ENCODE results near the gene ZNF423.

The ZNF423 gene

DNA sequence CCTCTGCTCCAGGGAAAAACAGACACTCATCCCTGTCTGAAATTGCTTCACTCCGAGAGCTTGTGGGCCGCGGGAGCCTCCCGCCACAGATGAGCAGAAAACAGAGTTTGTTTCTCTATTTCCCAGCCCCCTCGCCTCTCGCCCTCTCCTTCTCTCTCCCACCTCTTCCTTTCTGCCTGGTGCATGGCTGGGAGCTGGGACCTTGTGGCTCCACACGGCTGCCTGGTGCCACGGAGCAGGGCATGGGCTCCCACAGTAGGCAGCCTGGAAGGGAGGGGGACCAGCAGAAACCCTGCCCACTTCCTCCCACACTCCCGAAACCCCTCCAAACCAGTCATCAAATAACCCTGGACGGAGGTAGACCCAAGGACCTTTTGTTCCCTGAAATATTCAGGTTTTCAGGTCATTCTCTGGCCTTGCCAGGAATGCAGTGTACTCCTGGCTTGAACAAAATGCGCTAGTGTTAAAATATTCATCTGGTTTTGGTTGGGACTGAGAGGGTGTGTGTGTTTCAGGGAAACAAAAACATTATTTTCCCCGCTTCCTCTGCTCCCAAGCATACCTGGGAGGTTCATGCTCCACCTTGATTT is 277.4 kb downstream of the ZNF423 start:
- Histone ChIP-seq H3K27ac (ENCODE audit: low read length) (no peak overlapping the region), H3K36me3 (replicated peaks; ENCODE audit: insufficient read depth, low read length) (no peaks in the 10 kb centered on the region), H3K4me2 (ENCODE audit: low read depth, low read length) (no peak overlapping the region), H3K79me2 (ENCODE audit: low read length) (no peaks in the 10 kb centered on the region), H3K4me1 (ENCODE audit: low read length) (peaks cover 19% of the 10 kb centered on the region), H4K20me1 (ENCODE audit: insufficient read depth, low read length) (no peaks in the 10 kb centered on the region), H3K27me3 (replicated peaks; ENCODE audit: insufficient read depth, low read length) (no peaks in the 10 kb centered on the region), H2AFZ (ENCODE audit: low read length) (no peak overlapping the region), H3K9ac (ENCODE audit: low read length) (no peak overlapping the region), H3K4me3 (ENCODE audit: low read length) (no peak overlapping the region), H3K9me3 (replicated peaks; ENCODE audit: insufficient read depth, low read length) (no peaks in the 10 kb centered on the region), H3F3A (ENCODE audit: insufficient read depth, low read length) (no peaks in the 10 kb centered on the region), H3K9me2 (replicated peaks; ENCODE audit: insufficient read depth, low read length) (no peaks in the 10 kb centered on the region)
- TF ChIP-seq EZH2phosphoT487 (IDR thresholded peaks at IDR 0.05; ENCODE audit: low read length) (no peak), EZH2 (optimal IDR thresholded peaks at IDR 0.05; ENCODE audit: low read depth, low read length) (no peak)
- TF ChIP-seq, protein P1, sequence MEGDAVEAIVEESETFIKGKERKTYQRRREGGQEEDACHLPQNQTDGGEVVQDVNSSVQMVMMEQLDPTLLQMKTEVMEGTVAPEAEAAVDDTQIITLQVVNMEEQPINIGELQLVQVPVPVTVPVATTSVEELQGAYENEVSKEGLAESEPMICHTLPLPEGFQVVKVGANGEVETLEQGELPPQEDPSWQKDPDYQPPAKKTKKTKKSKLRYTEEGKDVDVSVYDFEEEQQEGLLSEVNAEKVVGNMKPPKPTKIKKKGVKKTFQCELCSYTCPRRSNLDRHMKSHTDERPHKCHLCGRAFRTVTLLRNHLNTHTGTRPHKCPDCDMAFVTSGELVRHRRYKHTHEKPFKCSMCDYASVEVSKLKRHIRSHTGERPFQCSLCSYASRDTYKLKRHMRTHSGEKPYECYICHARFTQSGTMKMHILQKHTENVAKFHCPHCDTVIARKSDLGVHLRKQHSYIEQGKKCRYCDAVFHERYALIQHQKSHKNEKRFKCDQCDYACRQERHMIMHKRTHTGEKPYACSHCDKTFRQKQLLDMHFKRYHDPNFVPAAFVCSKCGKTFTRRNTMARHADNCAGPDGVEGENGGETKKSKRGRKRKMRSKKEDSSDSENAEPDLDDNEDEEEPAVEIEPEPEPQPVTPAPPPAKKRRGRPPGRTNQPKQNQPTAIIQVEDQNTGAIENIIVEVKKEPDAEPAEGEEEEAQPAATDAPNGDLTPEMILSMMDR (IDR thresholded peaks at IDR 0.05; ENCODE audit: low read length) = no peak
- no peak for DNase-seq

DNA sequence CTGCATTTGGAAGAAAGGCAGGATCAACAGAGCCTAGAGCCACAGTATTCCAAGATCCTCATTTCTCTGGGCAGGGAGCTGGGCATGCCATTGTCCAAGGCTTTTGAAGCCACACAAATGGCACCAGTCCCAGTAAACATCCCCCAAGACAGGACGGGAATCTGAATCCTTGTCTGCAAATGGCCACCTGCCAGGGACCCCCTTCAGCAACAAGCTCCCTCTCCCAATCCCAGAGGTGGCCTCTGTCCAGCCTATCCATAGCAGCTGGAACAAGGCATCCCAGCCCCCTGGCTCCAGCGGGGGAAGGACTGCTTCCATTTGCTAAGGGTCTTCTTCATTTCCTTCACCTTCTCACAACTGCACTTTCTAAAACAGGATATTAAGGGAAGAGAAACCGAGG is 277.9 kb downstream of the ZNF423 start:
- H3K36me3 ChIP-seq (replicated peaks; ENCODE audit: insufficient read depth, low read length) = no peaks in the 10 kb centered on the region
- no peaks in the 10 kb centered on the region for H3K27me3 ChIP-seq (replicated peaks; ENCODE audit: insufficient read depth, low read length)
- no peak for DNase-seq
- H3K4me2 ChIP-seq (ENCODE audit: low read depth, low read length) = no peak overlapping the region
- no peak overlapping the region for H2AFZ ChIP-seq (ENCODE audit: low read length)
- H3K9ac ChIP-seq (ENCODE audit: low read length) = no peak overlapping the region
- TF ChIP-seq EZH2phosphoT487 (IDR thresholded peaks at IDR 0.05; ENCODE audit: low read length) = no peak
- TF ChIP-seq, protein P1 (IDR thresholded peaks at IDR 0.05; ENCODE audit: low read length) = no peak
- TF ChIP-seq EZH2 (optimal IDR thresholded peaks at IDR 0.05; ENCODE audit: low read depth, low read length) = no peak
- no peaks in the 10 kb centered on the region for H3K9me3 ChIP-seq (replicated peaks; ENCODE audit: insufficient read depth, low read length)
- H3K4me3 ChIP-seq (ENCODE audit: low read length) = no peak overlapping the region
- no peaks in the 10 kb centered on the region for H4K20me1 ChIP-seq (ENCODE audit: insufficient read depth, low read length)
- no peaks in the 10 kb centered on the region for H3F3A ChIP-seq (ENCODE audit: insufficient read depth, low read length)
- peaks cover 19% of the 10 kb centered on the region for H3K4me1 ChIP-seq (ENCODE audit: low read length)
- H3K27ac ChIP-seq (ENCODE audit: low read length) = no peak overlapping the region
- H3K79me2 ChIP-seq (ENCODE audit: low read length) = no peaks in the 10 kb centered on the region
- H3K9me2 ChIP-seq (replicated peaks; ENCODE audit: insufficient read depth, low read length) = no peaks in the 10 kb centered on the region

DNA sequence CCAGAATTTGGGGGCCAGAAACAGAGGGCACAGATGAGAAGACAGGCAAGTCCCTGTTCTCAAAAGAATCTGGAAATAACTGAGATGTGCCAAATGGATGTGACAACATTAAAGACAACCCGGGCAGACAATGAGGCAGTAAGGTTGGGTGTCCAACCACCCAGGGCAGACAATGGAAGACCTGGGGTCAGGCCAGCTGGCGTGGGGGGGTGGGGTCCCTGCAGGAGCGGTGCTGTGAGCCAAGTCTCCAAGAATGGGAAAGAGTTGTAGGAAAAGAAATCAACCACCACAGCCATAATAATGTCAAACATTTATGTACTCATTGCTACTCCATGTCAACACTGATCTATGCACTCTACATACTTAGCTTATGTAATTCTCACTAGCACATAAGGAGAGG is 279.0 kb downstream of the ZNF423 start:
- no peaks in the 10 kb centered on the region for H3K36me3 ChIP-seq (replicated peaks; ENCODE audit: insufficient read depth, low read length)
- DNase-seq = no peak
- peaks cover 19% of the 10 kb centered on the region for H3K4me1 ChIP-seq (ENCODE audit: low read length)
- no peaks in the 10 kb centered on the region for H3K9me3 ChIP-seq (replicated peaks; ENCODE audit: insufficient read depth, low read length)
- H3K4me3 ChIP-seq (ENCODE audit: low read length) = no peak overlapping the region
- H3K9ac ChIP-seq (ENCODE audit: low read length) = no peak overlapping the region
- H3K9me2 ChIP-seq (replicated peaks; ENCODE audit: insufficient read depth, low read length) = no peaks in the 10 kb centered on the region
- TF ChIP-seq, protein P1 (IDR thresholded peaks at IDR 0.05; ENCODE audit: low read length) = no peak
- no peak for TF ChIP-seq EZH2phosphoT487 (IDR thresholded peaks at IDR 0.05; ENCODE audit: low read length)
- TF ChIP-seq EZH2 (optimal IDR thresholded peaks at IDR 0.05; ENCODE audit: low read depth, low read length) = no peak
- no peaks in the 10 kb centered on the region for H3K79me2 ChIP-seq (ENCODE audit: low read length)
- H3K27ac ChIP-seq (ENCODE audit: low read length) = no peak overlapping the region
- H2AFZ ChIP-seq (ENCODE audit: low read length) = no peak overlapping the region
- no peak overlapping the region for H3K4me2 ChIP-seq (ENCODE audit: low read depth, low read length)
- no peaks in the 10 kb centered on the region for H3K27me3 ChIP-seq (replicated peaks; ENCODE audit: insufficient read depth, low read length)
- no peaks in the 10 kb centered on the region for H4K20me1 ChIP-seq (ENCODE audit: insufficient read depth, low read length)
- H3F3A ChIP-seq (ENCODE audit: insufficient read depth, low read length) = no peaks in the 10 kb centered on the region

Data from MM.1S (cell line).